Measurements from ENCODE around the gene NUDT19. TPM values are rescaled to one million over a fixed set of nuclear protein-coding genes. Genes with fewer than 3 reads are reported as not detected.
"Not testable (repeated sequence)": the region's sequence is repeated elsewhere in the genome, so short reads cannot be mapped to it uniquely, and the experiment has no call there.

Gene NUDT19
- total RNA-seq, 1 experiment from 2014 or later, result 14.1 TPM

DNA sequence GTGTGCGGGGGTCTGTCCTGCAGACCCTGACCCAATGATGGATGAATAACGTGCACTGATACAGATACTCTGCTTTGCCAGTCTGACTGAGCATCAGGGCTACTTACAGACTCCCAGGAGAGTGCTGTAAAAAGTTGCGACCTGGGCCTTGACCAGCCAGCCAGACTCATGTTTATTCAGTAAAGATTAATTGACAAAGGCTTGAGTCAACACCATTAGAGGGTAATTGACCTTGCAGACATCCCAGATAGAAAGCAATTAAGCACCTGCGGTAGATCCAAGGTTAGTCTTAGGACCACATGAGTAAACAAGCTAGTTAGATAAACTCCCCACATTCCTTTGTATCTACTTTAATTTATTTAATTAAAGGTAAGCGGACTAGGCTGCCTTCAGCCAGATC, 10.4 kb downstream of the NUDT19 start:
- no peaks in the 10 kb centered on the region for H3K4me1 ChIP-seq (replicated peaks)
- no peak overlapping the region for H3K27ac ChIP-seq
- peaks cover 16% of the 10 kb centered on the region for H3K9me3 ChIP-seq (replicated peaks)
- no peak for DNase-seq (ENCODE audit: low read depth in 1 of 2, low spot score in 2 of 2)
- peaks cover 75% of the 10 kb centered on the region for H3K36me3 ChIP-seq
- no peak overlapping the region for H3K4me3 ChIP-seq
- no peaks in the 10 kb centered on the region for H3K27me3 ChIP-seq (replicated peaks)

DNA sequence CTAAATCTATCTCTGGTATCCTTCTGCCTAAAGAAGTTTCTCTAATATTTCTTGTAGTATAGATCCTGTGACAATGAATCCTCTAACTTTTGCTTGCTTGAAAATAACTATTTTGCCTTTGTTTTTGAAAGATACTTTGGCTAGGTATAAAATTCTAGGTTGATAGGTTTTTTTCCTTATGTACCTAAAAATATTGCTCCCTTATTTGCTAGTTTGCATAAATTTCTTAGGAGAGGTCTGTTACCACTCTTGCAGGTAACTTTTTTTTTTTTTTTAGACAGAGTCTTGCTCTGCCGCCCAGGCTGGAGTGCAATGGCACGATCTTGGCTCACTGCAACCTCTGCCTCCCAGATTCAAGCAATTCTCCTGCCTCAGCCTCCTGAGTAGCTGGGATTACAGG, 12.4 kb downstream of the NUDT19 start:
- peaks cover 68% of the 10 kb centered on the region for H3K36me3 ChIP-seq
- H3K27me3 ChIP-seq (replicated peaks); DNase-seq (ENCODE audit: low read depth in 1 of 2, low spot score in 2 of 2); H3K4me3 ChIP-seq; H3K27ac ChIP-seq; H3K4me1 ChIP-seq (replicated peaks): not testable (repeated sequence)
- H3K9me3 ChIP-seq (replicated peaks), result peaks cover 16% of the 10 kb centered on the region

GRCh38 chr19:32708457-32708856, 16.8 kb downstream of the NUDT19 start:
- no peaks in the 10 kb centered on the region for H3K4me1 ChIP-seq (replicated peaks)
- no peaks in the 10 kb centered on the region for H3K27me3 ChIP-seq (replicated peaks)
- H3K9me3 ChIP-seq (replicated peaks), result peaks cover 11% of the 10 kb centered on the region
- H3K4me3 ChIP-seq, result no peak overlapping the region
- peaks cover 70% of the 10 kb centered on the region for H3K36me3 ChIP-seq
- no peak overlapping the region for H3K27ac ChIP-seq
- no peak for DNase-seq (ENCODE audit: low read depth in 1 of 2, low spot score in 2 of 2)

DNA sequence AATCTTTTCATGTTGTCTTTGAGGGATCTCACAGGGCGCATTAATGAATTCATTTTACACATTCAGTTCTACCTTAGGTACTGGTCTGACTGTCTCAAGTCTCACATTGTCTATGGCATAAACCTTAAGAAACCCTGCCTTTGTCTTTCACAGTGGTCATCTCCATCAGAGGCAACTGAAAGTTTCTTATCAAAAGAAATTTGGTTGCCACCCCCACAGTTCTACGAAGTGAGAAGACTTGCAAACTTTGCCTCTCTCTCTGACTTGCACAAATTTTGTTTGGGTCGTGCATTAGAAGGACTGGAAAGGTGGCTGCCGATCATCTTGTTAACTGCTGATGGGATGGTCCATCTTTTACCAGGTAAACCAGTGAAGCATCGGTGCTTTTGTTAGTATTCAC, 17.4 kb downstream of the NUDT19 start:
- peaks cover 6% of the 10 kb centered on the region for H3K9me3 ChIP-seq (replicated peaks)
- H3K36me3 ChIP-seq, result peaks cover 66% of the 10 kb centered on the region
- no peak for DNase-seq (ENCODE audit: low read depth in 1 of 2, low spot score in 2 of 2)
- H3K4me3 ChIP-seq, result no peak overlapping the region
- H3K27ac ChIP-seq, result no peak overlapping the region
- no peaks in the 10 kb centered on the region for H3K27me3 ChIP-seq (replicated peaks)
- H3K4me1 ChIP-seq (replicated peaks), result no peaks in the 10 kb centered on the region

GRCh38 chr19:32711747-32712146, 20.1 kb downstream of the NUDT19 start:
- Histone ChIP-seq H3K4me1 (replicated peaks) (no peaks in the 10 kb centered on the region), H3K36me3 (peaks cover 48% of the 10 kb centered on the region), H3K27me3 (replicated peaks) (no peaks in the 10 kb centered on the region), H3K9me3 (replicated peaks) (no peaks in the 10 kb centered on the region), H3K4me3 (no peak overlapping the region), H3K27ac (no peak overlapping the region)
- DNase-seq (ENCODE audit: low read depth in 1 of 2, low spot score in 2 of 2), result no peak

GRCh38 chr19:32716203-32716602, 24.6 kb downstream of the NUDT19 start:
- H3K27ac ChIP-seq; H3K4me1 ChIP-seq (replicated peaks); H3K9me3 ChIP-seq (replicated peaks); H3K27me3 ChIP-seq (replicated peaks); H3K4me3 ChIP-seq; DNase-seq (ENCODE audit: low read depth in 1 of 2, low spot score in 2 of 2): not testable (repeated sequence)
- peaks cover 24% of the 10 kb centered on the region for H3K36me3 ChIP-seq

- no peak overlapping the region for H3K4me3 ChIP-seq
- H3K4me1 ChIP-seq (replicated peaks), result no peaks in the 10 kb centered on the region
- DNase-seq (ENCODE audit: low read depth in 1 of 2, low spot score in 2 of 2), result no peak
- peaks cover 14% of the 10 kb centered on the region for H3K36me3 ChIP-seq
- H3K27me3 ChIP-seq (replicated peaks), result no peaks in the 10 kb centered on the region
- H3K9me3 ChIP-seq (replicated peaks), result no peaks in the 10 kb centered on the region
- no peak overlapping the region for H3K27ac ChIP-seq
These were observed 25.9 kb downstream of the NUDT19 start for GRCh38 chr19:32717496-32717895.

DNA sequence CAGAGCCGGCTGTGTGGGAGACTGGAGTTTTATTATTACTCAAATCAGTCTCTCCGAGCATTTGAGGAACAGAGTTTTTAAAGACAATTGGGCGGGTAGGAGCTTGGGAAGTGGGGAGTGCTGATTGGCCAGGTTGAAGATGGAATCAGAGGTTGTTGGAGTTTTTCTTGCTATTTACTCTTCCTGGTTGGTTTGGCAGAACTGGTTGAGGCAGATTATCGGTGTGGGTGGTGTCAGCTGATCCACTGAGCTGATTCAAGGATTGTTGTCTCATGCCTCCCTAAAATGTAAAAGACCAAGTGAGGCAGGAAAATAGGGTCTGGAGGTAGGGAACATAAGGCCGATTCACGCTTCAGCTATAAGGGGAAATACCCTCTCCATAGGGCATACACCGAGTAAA, 26.7 kb downstream of the NUDT19 start:
- Histone ChIP-seq H3K4me1 (replicated peaks) (no peaks in the 10 kb centered on the region), H3K27me3 (replicated peaks) (no peaks in the 10 kb centered on the region; the same call in 1 of the 2 replicates), H3K4me3 (no peak overlapping the region), H3K27ac (no peak overlapping the region), H3K9me3 (replicated peaks) (no peaks in the 10 kb centered on the region), H3K36me3 (peaks cover 9% of the 10 kb centered on the region)
- DNase-seq (ENCODE audit: low read depth in 1 of 2, low spot score in 2 of 2), result no peak

DNA sequence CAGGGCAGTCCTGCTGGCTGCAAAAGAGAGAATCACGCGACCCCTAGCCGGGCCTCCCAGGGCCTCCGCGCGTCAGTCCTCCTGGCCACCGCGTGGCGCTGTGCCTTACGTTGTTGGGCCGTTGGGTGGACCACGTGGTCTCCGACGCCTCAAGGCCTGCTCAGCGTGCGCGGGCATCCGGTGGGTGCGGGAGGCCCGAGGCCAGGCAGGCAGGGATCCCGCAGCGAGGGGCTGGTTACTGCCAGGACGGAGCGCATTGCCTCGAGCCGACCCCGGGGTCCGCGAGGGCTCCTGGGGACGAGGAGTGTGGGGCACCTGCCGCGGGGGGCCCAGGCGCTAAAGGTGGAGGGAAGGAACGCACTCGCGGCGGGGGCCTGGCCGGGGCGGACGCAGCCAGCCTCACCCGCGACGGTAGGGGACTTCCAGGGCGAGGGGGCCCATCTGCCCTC, 28.0 kb downstream of the NUDT19 start, which contains the start of gene TDRD12:
Gene TDRD12 (plus strand): TSS at position 157 of the 449 bp plus-strand sequence. CDS start 306 bp downstream, outside the sequence.
- no peak for DNase-seq (ENCODE audit: low read depth in 1 of 2, low spot score in 2 of 2)
- Histone ChIP-seq H3K27me3 (replicated peaks) (no peaks in the 10 kb centered on the region; the same call in 1 of the 2 replicates), H3K36me3 (peaks cover 4% of the 10 kb centered on the region), H3K27ac (no peak within 1 kb of the TSS), H3K4me1 (replicated peaks) (no peaks in the 10 kb centered on the region), H3K4me3 (no peak within 1 kb of the TSS), H3K9me3 (replicated peaks) (no peaks in the 10 kb centered on the region)

DNA sequence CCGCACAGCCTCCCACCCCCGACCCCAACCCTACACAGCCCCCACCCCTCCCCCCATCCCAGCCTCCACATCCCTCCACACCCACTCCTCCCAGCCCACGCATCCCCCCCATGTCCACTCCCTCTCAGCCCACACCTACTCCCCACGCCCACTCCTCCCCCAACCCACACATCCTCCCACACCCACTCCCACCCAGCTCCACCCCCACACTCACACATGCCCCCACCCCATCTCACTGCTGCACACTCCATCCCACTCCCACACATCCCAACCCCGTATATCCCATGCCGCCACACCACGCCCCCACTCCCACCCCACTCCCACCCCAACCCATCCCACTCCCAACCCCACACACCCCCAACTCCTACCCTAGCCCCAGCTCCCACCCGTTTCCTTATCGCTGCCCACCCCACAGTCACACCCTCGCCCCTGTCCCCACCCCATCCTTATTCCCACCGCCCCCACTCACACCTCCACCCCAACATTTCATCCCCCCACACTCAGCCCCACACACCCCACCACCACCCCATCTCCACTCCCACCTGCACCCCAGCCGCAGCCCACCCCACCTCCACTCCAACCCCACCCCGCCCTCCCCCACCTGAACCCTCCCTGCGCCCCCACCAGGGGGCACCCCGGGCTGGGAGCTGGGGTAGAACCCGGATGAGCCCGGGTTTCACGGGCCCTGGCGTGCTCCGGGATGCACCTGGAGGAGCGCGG, 28.8 kb downstream of the NUDT19 start:
- H3K4me3 ChIP-seq, result no peak overlapping the region
- no peaks in the 10 kb centered on the region; the same call in 1 of the 2 replicates for H3K36me3 ChIP-seq
- no peak for DNase-seq (ENCODE audit: low read depth in 1 of 2, low spot score in 2 of 2)
- H3K27me3 ChIP-seq (replicated peaks), result no peaks in the 10 kb centered on the region; the same call in 1 of the 2 replicates
- H3K27ac ChIP-seq, result no peak overlapping the region
- no peaks in the 10 kb centered on the region for H3K4me1 ChIP-seq (replicated peaks)
- H3K9me3 ChIP-seq (replicated peaks), result no peaks in the 10 kb centered on the region; the same call in 1 of the 2 replicates

- DNase-seq (ENCODE audit: low read depth in 1 of 2, low spot score in 2 of 2), result no peak
- H3K9me3 ChIP-seq (replicated peaks), result no peaks in the 10 kb centered on the region; the same call in 1 of the 2 replicates
- no peaks in the 10 kb centered on the region; the same call in 1 of the 2 replicates for H3K27me3 ChIP-seq (replicated peaks)
- no peaks in the 10 kb centered on the region for H3K4me1 ChIP-seq (replicated peaks)
- H3K4me3 ChIP-seq, result no peak overlapping the region
- no peaks in the 10 kb centered on the region for H3K36me3 ChIP-seq
- H3K27ac ChIP-seq, result no peak overlapping the region
These were observed 29.3 kb downstream of the NUDT19 start for GRCh38 chr19:32720936-32721250.

DNA sequence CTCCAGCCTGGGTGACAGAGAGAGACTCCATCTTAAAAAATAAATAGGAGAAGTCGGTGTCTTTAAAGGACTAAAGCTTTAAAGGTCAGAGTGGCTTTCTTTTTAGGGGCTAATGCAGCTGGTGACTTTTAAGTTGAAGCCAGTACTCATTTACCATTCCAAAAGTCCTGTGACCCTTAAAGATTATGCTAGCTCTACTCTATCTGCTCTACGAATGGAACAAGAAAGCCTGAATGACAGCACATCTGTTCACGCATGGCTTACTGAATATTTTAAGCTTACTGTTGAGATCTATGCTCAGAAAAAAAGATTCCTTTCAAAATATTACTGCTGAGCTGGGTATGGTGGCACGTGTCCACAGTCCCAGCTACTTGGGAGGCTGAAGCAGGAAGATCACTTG, 44.3 kb downstream of the NUDT19 start:
- H3K9me3 ChIP-seq (replicated peaks), result no peaks in the 10 kb centered on the region
- H3K4me3 ChIP-seq, result no peak overlapping the region
- no peaks in the 10 kb centered on the region for H3K36me3 ChIP-seq
- no peak overlapping the region for H3K27ac ChIP-seq
- H3K27me3 ChIP-seq (replicated peaks), result no peaks in the 10 kb centered on the region; the same call in 1 of the 2 replicates
- no peaks in the 10 kb centered on the region for H3K4me1 ChIP-seq (replicated peaks)
- DNase-seq (ENCODE audit: low read depth in 1 of 2, low spot score in 2 of 2), result no peak

GRCh38 chr19:32743021-32743420, 51.4 kb downstream of the NUDT19 start:
- no peak overlapping the region for H3K4me3 ChIP-seq
- no peaks in the 10 kb centered on the region for H3K9me3 ChIP-seq (replicated peaks)
- DNase-seq (ENCODE audit: low read depth in 1 of 2, low spot score in 2 of 2), result no peak
- H3K27me3 ChIP-seq (replicated peaks), result peaks cover 11% of the 10 kb centered on the region; the same call in 1 of the 2 replicates
- H3K27ac ChIP-seq, result no peak overlapping the region
- H3K4me1 ChIP-seq (replicated peaks), result no peaks in the 10 kb centered on the region
- no peaks in the 10 kb centered on the region for H3K36me3 ChIP-seq

DNA sequence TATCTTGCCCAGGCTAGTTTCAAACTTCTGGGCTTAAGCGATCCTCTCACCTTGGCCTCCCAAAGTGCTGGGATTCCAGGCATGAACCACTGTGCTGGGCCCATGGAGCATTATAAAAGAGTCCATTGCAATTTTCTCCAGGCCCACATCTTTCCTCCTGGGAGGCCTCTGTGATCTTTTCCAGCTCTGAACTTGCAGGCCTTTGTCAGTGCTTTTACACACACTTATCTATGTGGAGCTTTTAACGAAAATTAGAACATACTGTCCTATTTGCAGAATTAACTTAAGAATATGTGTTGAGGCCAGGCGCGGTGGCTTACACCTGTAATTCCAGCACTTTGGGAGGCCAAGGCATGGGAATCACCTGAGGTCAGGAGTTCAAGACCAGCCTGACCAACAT, 51.8 kb downstream of the NUDT19 start:
- no peaks in the 10 kb centered on the region for H3K9me3 ChIP-seq (replicated peaks)

More for the DNA sequence above, 51.8 kb downstream of the NUDT19 start:
- DNase-seq (ENCODE audit: low read depth in 1 of 2, low spot score in 2 of 2), result no peak
- Histone ChIP-seq H3K4me3 (no peak overlapping the region), H3K27me3 (replicated peaks) (peaks cover 11% of the 10 kb centered on the region; the same call in 1 of the 2 replicates), H3K4me1 (replicated peaks) (no peaks in the 10 kb centered on the region), H3K27ac (no peak overlapping the region), H3K36me3 (no peaks in the 10 kb centered on the region)

All from SJSA1 (cell line).